ENCODE data around the gene RNFT2.

- TF ChIP-seq, protein P1, sequence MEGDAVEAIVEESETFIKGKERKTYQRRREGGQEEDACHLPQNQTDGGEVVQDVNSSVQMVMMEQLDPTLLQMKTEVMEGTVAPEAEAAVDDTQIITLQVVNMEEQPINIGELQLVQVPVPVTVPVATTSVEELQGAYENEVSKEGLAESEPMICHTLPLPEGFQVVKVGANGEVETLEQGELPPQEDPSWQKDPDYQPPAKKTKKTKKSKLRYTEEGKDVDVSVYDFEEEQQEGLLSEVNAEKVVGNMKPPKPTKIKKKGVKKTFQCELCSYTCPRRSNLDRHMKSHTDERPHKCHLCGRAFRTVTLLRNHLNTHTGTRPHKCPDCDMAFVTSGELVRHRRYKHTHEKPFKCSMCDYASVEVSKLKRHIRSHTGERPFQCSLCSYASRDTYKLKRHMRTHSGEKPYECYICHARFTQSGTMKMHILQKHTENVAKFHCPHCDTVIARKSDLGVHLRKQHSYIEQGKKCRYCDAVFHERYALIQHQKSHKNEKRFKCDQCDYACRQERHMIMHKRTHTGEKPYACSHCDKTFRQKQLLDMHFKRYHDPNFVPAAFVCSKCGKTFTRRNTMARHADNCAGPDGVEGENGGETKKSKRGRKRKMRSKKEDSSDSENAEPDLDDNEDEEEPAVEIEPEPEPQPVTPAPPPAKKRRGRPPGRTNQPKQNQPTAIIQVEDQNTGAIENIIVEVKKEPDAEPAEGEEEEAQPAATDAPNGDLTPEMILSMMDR (IDR thresholded peaks at IDR 0.05; ENCODE audit: poor library complexity, severe bottlenecking) = no peak
- TF ChIP-seq POLR2AphosphoS5 (IDR thresholded peaks at IDR 0.05) = no peak
These were observed 21.9 kb downstream of the RNFT2 start for GRCh38 chr12:116759783-116760621.

All from neural cell (in vitro differentiated cells).